GM12878 (cell line): Measurements from ENCODE around the gene NBPF1. TPM values are rescaled to one million over a fixed set of nuclear protein-coding genes. Genes with fewer than 3 reads are reported as not detected.

Experiments used
- BHLHE40 ChIP-seq, 2 experiments: fragments of 450-650 bp in 1 of 2; IDR thresholded peaks; 2 replicates each; pipeline ENCODE4 v1.6.1; 2011 to 2017; ENCODE audit warnings: low read depth in 2 of 2, borderline replicate concordance in 1 of 2, improper control_type of control experiment in 1 of 2, low read length in 1 of 2, mild to moderate bottlenecking in 1 of 2
- CBX3 ChIP-seq: fragments of 200-600 bp; sonication (generic); IDR thresholded peaks from 2 replicates; pipeline ENCODE4 v1.6.1; 2016; ENCODE audit warnings: low read depth, borderline replicate concordance
- CHD1 ChIP-seq: IDR thresholded peaks from 2 replicates; pipeline ENCODE4 v1.6.1; 2012; ENCODE audit warnings: low read depth, low read length, improper control_type of control experiment
- CREB1 ChIP-seq: IDR thresholded peaks from 2 replicates; pipeline ENCODE4 v1.6.1; 2012; ENCODE audit warnings: low read depth, mild to moderate bottlenecking, inconsistent platforms
- ETV6 ChIP-seq, 2 experiments: fragments of 450-650 bp in 1 of 2; IDR thresholded peaks in 1 of 2; conservative IDR thresholded peaks in 1 of 2; 2 replicates each; pipeline ENCODE4 v1.6.1; 2014; ENCODE audit warnings: antibody characterized with exemption in 1 of 2, borderline replicate concordance in 1 of 2, low read depth in 1 of 2, mild to moderate bottlenecking in 1 of 2, moderate library complexity in 1 of 2
- FOXM1 ChIP-seq: IDR thresholded peaks from 2 replicates; pipeline ENCODE4 v1.6.1; 2012; ENCODE audit warnings: low read depth, mild to moderate bottlenecking, inconsistent platforms, low read length, moderate library complexity
- HDGF ChIP-seq: fragments of 450-650 bp; IDR thresholded peaks from 2 replicates; pipeline ENCODE4 v1.6.1; 2016; ENCODE audit warnings: antibody characterized with exemption
- IKZF1 ChIP-seq: fragments of 450-650 bp; conservative IDR thresholded peaks from 2 replicates; pipeline ENCODE4 v1.6.1; 2017; ENCODE audit warnings: antibody characterized with exemption, mild to moderate bottlenecking
- IKZF2 ChIP-seq, 2 experiments: fragments of 450-650 bp; IDR thresholded peaks; 2 replicates each; pipeline ENCODE4 v1.6.1; 2017; ENCODE audit warnings: mild to moderate bottlenecking in 2 of 2, moderate library complexity in 2 of 2
- KLF5 ChIP-seq: fragments of 450-650 bp; IDR thresholded peaks from 2 replicates; pipeline ENCODE4 v1.6.1; 2014; ENCODE audit warnings: mild to moderate bottlenecking; ENCODE audit not compliant: partially characterized antibody
- MXI1 ChIP-seq: fragments of 150-350 bp; IDR thresholded peaks from 2 replicates; pipeline ENCODE4 v1.6.1; 2011; ENCODE audit warnings: low read depth, mild to moderate bottlenecking, inconsistent platforms, low read length, improper control_type of control experiment
- MYB ChIP-seq: fragments of 150-350 bp; IDR thresholded peaks from 2 replicates; pipeline ENCODE4 v1.6.1; 2014; ENCODE audit warnings: mild to moderate bottlenecking, low read depth, low read length, borderline replicate concordance
- NFYB ChIP-seq: IDR thresholded peaks from 2 replicates; pipeline ENCODE4 v1.6.1; 2011; ENCODE audit warnings: low read depth, mild to moderate bottlenecking, low read length, improper control_type of control experiment, moderate library complexity; ENCODE audit not compliant: insufficient read depth
- PAX8 ChIP-seq: fragments of 450-650 bp; IDR thresholded peaks from 2 replicates; pipeline ENCODE4 v1.6.1; 2017; ENCODE audit warnings: mild to moderate bottlenecking, moderate library complexity
- POLR2AphosphoS2 ChIP-seq: IDR thresholded peaks from 2 replicates; pipeline ENCODE4 v1.6.1; 2011; ENCODE audit warnings: low read depth, mild to moderate bottlenecking, low read length, improper control_type of control experiment, moderate library complexity
- POLR2AphosphoS5 ChIP-seq: IDR thresholded peaks from 2 replicates; pipeline ENCODE4 v1.6.1; 2011; ENCODE audit warnings: mild to moderate bottlenecking, low read length, inconsistent platforms
- RAD21 ChIP-seq: IDR thresholded peaks from 2 replicates; pipeline ENCODE4 v1.6.1; 2011; ENCODE audit warnings: mild to moderate bottlenecking, low read depth, low read length, moderate library complexity; ENCODE audit not compliant: insufficient read depth
- RFX5 ChIP-seq: IDR thresholded peaks from 2 replicates; pipeline ENCODE4 v1.6.1; 2011; ENCODE audit warnings: low read depth, low read length, improper control_type of control experiment
- SMAD1 ChIP-seq: fragments of 450-650 bp; IDR thresholded peaks from 2 replicates; pipeline ENCODE4 v1.6.1; 2018; ENCODE audit warnings: mild to moderate bottlenecking, low read depth; ENCODE audit not compliant: partially characterized antibody
- SMAD5 ChIP-seq: IDR thresholded peaks from 2 replicates; pipeline ENCODE4 v1.6.1; 2016; ENCODE audit warnings: antibody characterized with exemption, low read depth
- SMARCA5 ChIP-seq: fragments of 450-650 bp; IDR thresholded peaks from 2 replicates; pipeline ENCODE4 v1.6.1; 2017; ENCODE audit warnings: mild to moderate bottlenecking
- TCF12 ChIP-seq: IDR thresholded peaks from 2 replicates; pipeline ENCODE4 v1.6.1; 2011; ENCODE audit warnings: low read depth, mild to moderate bottlenecking, low read length
- TCF7 ChIP-seq: IDR thresholded peaks from 2 replicates; pipeline ENCODE4 v1.6.1; 2014; ENCODE audit warnings: antibody characterized with exemption, borderline replicate concordance
- ZBED1 ChIP-seq: IDR thresholded peaks from 2 replicates; pipeline ENCODE4 v1.6.1; 2016; ENCODE audit warnings: borderline replicate concordance
- ZNF207 ChIP-seq: fragments of 450-650 bp; IDR thresholded peaks from 2 replicates; pipeline ENCODE4 v1.6.1; 2014; ENCODE audit warnings: antibody characterized with exemption, mild to moderate bottlenecking, borderline replicate concordance
- ZNF217 ChIP-seq: fragments of 450-650 bp; IDR thresholded peaks from 2 replicates; pipeline ENCODE4 v1.6.1; 2017; ENCODE audit warnings: antibody characterized with exemption, mild to moderate bottlenecking
- polyA plus RNA-seq, 11 experiments: library from polyadenylated mRNA; depleted of rRNA in 4 of 11; unstranded in 6 of 11; stranded (reverse) in 5 of 11; fragments of >200 nt; fragmentation: Nextera tagmentation in 4 of 11; fragmentation: Illumina TruSeq in 1 of 11; extraction: Ambion mirVana in 4 of 11; extraction: Trizol in 1 of 11; gene quantifications; 1 replicate in 1 of 11; 2 replicates in 10 of 11; pipeline versions ENCODE4 v1.2.1 to v1.2.3, GENCODE V29; 2011 to 2016; ENCODE audit warnings: inconsistent platforms in 2 of 11, missing spikeins in 2 of 11, low read depth in 1 of 11
- total RNA-seq, 4 experiments: library from RNA; depleted of rRNA in 3 of 4; stranded (reverse); fragments of >200 nt in 3 of 4; fragmentation: Illumina TruSeq in 1 of 4; extraction: Trizol in 1 of 4; gene quantifications; 2 replicates each; pipeline versions ENCODE4 v1.2.1 to v1.2.3, GENCODE V29; 2013 to 2021
- TF ChIP-seq, protein P1 (sequence below): IDR thresholded peaks from 2 replicates; pipeline ENCODE4 v1.6.1; 2011; ENCODE audit warnings: low read depth, low read length, improper control_type of control experiment, borderline replicate concordance
- TF ChIP-seq, protein P2 (sequence below): fragments of 150-350 bp; IDR thresholded peaks from 2 replicates; pipeline ENCODE4 v1.6.1; 2016; ENCODE audit warnings: low read depth, low read length

The NBPF1 gene
- total and polyA plus RNA-seq, 10 of the 15 experiments (the other 5 are each of a cell fraction or from before 2014, with no cell fraction given): 0.20 to 3.4 (median 0.71) TPM

DNA sequence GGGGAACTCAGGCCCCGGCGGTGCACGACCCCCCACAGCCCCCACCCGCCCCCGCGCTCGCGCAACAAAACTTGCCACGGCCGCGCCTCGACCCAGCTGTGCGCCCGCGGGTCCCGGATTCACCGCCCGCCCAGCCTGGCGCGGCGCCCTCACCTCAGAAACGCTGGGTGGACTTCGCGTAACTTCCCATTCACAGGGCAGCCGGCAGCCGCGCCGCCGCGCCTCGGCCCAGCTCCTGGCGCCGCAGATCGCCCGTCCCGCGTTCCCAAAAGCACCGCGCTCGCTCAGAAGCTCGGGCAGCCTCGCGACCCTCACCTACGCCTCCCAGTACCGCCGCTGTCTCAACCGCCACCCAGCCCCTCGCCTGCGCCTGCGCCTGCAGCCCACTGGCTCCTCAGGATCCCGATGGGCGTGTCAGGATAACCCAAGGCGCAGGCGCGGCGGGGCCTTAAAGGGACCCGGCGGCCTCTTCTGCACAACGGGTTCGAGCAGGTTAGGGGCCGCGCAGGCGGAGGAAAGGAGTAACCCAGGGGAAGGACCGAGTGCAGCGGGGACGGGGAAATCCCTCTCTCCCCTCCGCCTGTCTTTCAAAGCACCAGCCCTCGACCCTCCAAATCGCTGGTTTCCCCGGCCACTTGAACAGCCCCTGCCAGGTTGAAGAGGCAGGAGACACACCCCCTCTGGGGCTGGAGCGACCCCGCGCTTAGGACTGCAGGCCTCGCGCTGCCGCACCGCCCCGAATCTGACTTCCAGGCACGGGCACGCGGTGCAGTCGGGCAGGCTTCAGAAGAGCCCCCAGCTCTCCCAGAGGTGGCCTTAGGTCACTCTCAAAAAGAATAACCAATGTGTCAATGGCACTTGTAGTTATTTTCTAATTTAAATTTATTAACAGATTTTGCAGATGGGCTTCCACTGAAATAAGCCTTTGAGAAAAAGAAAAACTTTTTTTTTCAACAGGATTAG lies at the start of gene NBPF1 (continued):
- TF ChIP-seq ETV6 (conservative IDR thresholded peaks at IDR 0.05 in 1 of 2, IDR thresholded peaks at IDR 0.05 in 1 of 2; ENCODE audit: borderline replicate concordance in 1 of 2, low read depth in 1 of 2): 0 out of 4 replicates have a peak, but pooled peaks of 1 of the 2 experiments have one; percentile 70
- peak; percentile 99 for TF ChIP-seq IKZF1
- no peak for TF ChIP-seq PAX8
- 0 out of 2 replicates have a peak, but pooled peaks have one; percentile 3 for TF ChIP-seq CREB1
- TF ChIP-seq, protein P1, sequence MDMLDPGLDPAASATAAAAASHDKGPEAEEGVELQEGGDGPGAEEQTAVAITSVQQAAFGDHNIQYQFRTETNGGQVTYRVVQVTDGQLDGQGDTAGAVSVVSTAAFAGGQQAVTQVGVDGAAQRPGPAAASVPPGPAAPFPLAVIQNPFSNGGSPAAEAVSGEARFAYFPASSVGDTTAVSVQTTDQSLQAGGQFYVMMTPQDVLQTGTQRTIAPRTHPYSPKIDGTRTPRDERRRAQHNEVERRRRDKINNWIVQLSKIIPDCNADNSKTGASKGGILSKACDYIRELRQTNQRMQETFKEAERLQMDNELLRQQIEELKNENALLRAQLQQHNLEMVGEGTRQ: no peak
- no peak for TF ChIP-seq RFX5
- no peak for TF ChIP-seq TCF7
- TF ChIP-seq SMAD5: no peak
- no peak; the same call in 1 of the 2 replicates for TF ChIP-seq ZNF207
- TF ChIP-seq SMARCA5: peak; percentile 62; the same call in 1 of the 2 replicates
- peak; percentile 96 for TF ChIP-seq HDGF
- TF ChIP-seq RAD21: no peak
- no peak for TF ChIP-seq POLR2AphosphoS2
- TF ChIP-seq POLR2AphosphoS5: no peak
- TF ChIP-seq SMAD1: no peak
- TF ChIP-seq TCF12: 0 out of 2 replicates have a peak, but pooled peaks have one; percentile 19
- peak; percentile 91 for TF ChIP-seq KLF5
- TF ChIP-seq, protein P2, sequence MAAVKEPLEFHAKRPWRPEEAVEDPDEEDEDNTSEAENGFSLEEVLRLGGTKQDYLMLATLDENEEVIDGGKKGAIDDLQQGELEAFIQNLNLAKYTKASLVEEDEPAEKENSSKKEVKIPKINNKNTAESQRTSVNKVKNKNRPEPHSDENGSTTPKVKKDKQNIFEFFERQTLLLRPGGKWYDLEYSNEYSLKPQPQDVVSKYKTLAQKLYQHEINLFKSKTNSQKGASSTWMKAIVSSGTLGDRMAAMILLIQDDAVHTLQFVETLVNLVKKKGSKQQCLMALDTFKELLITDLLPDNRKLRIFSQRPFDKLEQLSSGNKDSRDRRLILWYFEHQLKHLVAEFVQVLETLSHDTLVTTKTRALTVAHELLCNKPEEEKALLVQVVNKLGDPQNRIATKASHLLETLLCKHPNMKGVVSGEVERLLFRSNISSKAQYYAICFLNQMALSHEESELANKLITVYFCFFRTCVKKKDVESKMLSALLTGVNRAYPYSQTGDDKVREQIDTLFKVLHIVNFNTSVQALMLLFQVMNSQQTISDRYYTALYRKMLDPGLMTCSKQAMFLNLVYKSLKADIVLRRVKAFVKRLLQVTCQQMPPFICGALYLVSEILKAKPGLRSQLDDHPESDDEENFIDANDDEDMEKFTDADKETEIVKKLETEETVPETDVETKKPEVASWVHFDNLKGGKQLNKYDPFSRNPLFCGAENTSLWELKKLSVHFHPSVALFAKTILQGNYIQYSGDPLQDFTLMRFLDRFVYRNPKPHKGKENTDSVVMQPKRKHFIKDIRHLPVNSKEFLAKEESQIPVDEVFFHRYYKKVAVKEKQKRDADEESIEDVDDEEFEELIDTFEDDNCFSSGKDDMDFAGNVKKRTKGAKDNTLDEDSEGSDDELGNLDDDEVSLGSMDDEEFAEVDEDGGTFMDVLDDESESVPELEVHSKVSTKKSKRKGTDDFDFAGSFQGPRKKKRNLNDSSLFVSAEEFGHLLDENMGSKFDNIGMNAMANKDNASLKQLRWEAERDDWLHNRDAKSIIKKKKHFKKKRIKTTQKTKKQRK: no peak
- TF ChIP-seq NFYB: no peak
- TF ChIP-seq ZBED1: no peak
- no peak for TF ChIP-seq FOXM1
- TF ChIP-seq MYB: 0 out of 2 replicates have a peak, but pooled peaks have one; percentile 29
- TF ChIP-seq ZNF217: no peak
- TF ChIP-seq CBX3: no peak
- no peak for TF ChIP-seq CHD1
- TF ChIP-seq IKZF2 (IDR thresholded peaks at IDR 0.05): no peak
- peak in 1 of 2 experiments; percentile 58; a peak in 1 of 4 replicates for TF ChIP-seq BHLHE40 (IDR thresholded peaks at IDR 0.05; ENCODE audit: borderline replicate concordance in 1 of 2, low read depth in 2 of 2, low read length in 1 of 2)
- TF ChIP-seq MXI1: peak; percentile 27; the same call in 1 of the 2 replicates
